ENCODE measurements around the gene VPS50. TPM values are rescaled to one million over a fixed set of nuclear protein-coding genes. Genes with fewer than 3 reads are reported as not detected.

Gene VPS50
- total RNA-seq, 1 donor from 2014 or later, result 41.6 TPM

GRCh38 chr7:93232673-93233018, 480 bp downstream of the VPS50 start:
- ATAC-seq (peak; percentile 11), DNase-seq (ENCODE audit: low spot score) (no peak)
- intact Hi-C loops (cut with DNase I), result no loop called here

- no peak for DNase-seq (ENCODE audit: low spot score)
- no peak for ATAC-seq
- intact Hi-C loops (cut with DNase I), result no loop called here
Measured at GRCh38 chr7:93235541-93235940, 3.4 kb downstream of the VPS50 start.

GRCh38 chr7:93238131-93238530, 6.0 kb downstream of the VPS50 start:
- DNase-seq (ENCODE audit: low spot score) (no peak), ATAC-seq (no peak)
- intact Hi-C loops (cut with DNase I), result no loop called here

DNA sequence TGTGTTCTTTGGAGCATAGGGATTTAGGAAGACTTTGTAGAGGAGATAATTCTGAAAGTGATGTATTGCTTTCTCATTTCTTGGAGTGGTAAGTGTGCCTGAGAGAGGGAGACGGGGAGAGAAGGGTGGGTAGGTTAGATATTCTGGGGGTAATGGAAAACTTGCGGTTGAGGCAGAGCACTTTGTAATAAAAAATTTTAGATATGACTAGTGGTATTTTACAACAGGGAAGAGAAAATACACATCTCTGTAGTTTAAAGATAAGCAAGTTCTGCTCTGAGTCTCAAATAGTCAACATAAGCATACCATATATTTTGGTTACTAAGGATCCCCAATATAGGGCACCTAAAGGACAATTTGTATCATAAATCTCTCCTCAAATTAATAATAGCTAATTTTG, 6.6 kb downstream of the VPS50 start:
- intact Hi-C loops (cut with DNase I), result no loop called here
- ATAC-seq (no peak), DNase-seq (ENCODE audit: low spot score) (no peak)

DNA sequence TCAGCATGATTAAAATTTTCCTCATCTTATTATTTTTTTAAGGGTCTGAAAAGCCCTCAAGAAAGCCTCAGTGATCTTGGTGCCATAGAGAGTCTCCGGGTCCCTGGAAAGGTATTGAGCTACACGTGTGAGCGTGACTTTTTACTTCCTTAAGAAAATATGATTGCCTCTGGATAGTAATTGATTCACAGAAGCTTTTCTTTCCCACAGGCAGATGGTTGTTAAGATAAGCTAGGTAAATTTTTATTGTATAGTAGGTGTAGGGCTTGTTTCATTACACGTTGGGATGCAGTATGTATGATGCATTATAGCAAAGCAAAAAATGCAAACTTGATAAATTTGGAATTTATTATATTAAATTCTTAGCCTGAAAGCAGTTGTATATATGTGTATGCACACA, 7.7 kb downstream of the VPS50 start:
- no peak for ATAC-seq
- intact Hi-C loops (cut with DNase I), result no loop called here
- DNase-seq (ENCODE audit: low spot score), result no peak

GRCh38 chr7:93242106-93242505, 9.9 kb downstream of the VPS50 start:
- DNase-seq (ENCODE audit: low spot score) (no peak), ATAC-seq (no peak)
- intact Hi-C loops (cut with DNase I), result no loop called here

GRCh38 chr7:93245525-93246432, 13.6 kb downstream of the VPS50 start:
- ATAC-seq, result no peak
- DNase-seq (ENCODE audit: low spot score), result no peak
- intact Hi-C loops (cut with DNase I), result no loop called here

- ATAC-seq (no peak), DNase-seq (ENCODE audit: low spot score) (no peak)
- intact Hi-C loops (cut with DNase I), result no loop called here
Measured at GRCh38 chr7:93249491-93250148, 17.5 kb downstream of the VPS50 start.

GRCh38 chr7:93258661-93259060, 26.5 kb downstream of the VPS50 start:
- DNase-seq (ENCODE audit: low spot score), result no peak
- intact Hi-C loops (cut with DNase I), result no loop called here
- ATAC-seq, result no peak

GRCh38 chr7:93262535-93262934, 30.4 kb downstream of the VPS50 start:
- DNase-seq (ENCODE audit: low spot score) (no peak), ATAC-seq (no peak)
- intact Hi-C loops (cut with DNase I), result no loop called here

DNA sequence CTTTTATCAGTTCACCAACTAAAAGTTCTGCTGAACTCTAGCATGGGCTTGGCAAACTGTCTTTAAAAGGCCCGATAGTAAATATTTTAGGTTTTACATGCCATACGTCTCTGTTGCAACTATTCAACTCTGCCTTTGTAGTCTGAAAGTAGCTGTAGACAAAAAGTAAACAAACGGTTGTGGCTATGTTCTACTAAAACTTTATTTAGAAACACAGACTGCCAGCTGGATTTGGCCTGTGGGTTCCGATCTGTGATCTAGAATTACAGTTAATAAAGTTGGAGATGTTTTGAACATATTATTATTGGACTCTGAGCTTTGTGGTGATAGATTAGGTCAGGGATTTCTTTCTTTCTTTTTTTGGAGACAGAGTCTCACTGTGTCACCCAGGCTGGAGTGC, 33.1 kb downstream of the VPS50 start:
- ATAC-seq, result no peak
- intact Hi-C loops (cut with DNase I), result no loop called here
- no peak for DNase-seq (ENCODE audit: low spot score)

- ATAC-seq (no peak), DNase-seq (ENCODE audit: low spot score) (no peak)
- intact Hi-C loops (cut with DNase I), result no loop called here
Measured at GRCh38 chr7:93279541-93279940, 47.4 kb downstream of the VPS50 start.

GRCh38 chr7:93284908-93285307, 52.7 kb downstream of the VPS50 start:
- ATAC-seq (no peak), DNase-seq (ENCODE audit: low spot score) (no peak)
- intact Hi-C loops (cut with DNase I), result no loop called here

- no peak for DNase-seq (ENCODE audit: low spot score)
- intact Hi-C loops (cut with DNase I), result no loop called here
- no peak for ATAC-seq
Measured at GRCh38 chr7:93293229-93293628, 61.1 kb downstream of the VPS50 start.

DNA sequence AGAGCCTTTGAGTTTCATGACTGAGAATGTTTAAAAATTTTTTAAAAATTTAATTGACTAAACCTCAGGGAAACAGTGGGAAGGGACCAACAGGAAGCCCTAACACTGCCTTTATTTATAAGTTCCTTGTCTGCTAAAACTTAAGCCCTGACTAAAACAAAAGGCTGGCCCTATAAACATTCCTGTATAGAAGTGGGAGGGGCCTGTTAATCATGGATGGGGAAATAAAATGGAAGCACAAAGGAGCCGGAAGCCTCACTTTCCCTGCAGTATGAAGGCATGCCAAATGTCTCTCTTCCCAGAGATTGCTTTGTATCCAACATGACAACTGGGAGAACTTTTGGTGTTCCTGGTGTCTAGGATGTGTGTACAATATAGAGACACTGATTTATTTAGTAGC, 66.0 kb downstream of the VPS50 start:
- intact Hi-C loops (cut with DNase I), result no loop called here
- ATAC-seq (no peak), DNase-seq (ENCODE audit: low spot score) (no peak)

- no peak for ATAC-seq
- intact Hi-C loops (cut with DNase I), result no loop called here
Measured at GRCh38 chr7:93298671-93299070, 66.5 kb downstream of the VPS50 start.

DNA sequence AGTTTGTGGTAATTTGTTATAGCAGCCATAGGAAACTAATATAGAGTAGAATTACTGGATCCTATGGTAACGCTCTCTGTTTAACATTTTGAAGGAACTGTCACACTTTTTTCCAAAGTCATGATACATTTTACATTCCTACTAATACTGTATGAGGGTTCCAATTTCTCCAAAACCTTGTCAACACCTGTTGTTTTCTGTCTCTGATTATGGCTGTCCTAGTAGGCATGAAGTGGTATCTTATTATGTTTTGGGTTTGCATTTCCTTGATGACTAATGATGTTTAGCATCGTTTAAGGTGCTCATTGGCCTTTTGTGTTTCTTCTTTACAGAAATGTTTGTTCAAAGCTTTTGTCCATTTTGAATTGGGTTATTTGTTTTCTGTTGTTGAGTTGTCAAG, 69.6 kb downstream of the VPS50 start:
- ATAC-seq (no peak), DNase-seq (ENCODE audit: low spot score) (no peak)
- intact Hi-C loops (cut with DNase I), result no loop called here

More at GRCh38 chr7:93298671-93299070, 66.5 kb downstream of the VPS50 start:
- no peak for DNase-seq (ENCODE audit: low spot score)

DNA sequence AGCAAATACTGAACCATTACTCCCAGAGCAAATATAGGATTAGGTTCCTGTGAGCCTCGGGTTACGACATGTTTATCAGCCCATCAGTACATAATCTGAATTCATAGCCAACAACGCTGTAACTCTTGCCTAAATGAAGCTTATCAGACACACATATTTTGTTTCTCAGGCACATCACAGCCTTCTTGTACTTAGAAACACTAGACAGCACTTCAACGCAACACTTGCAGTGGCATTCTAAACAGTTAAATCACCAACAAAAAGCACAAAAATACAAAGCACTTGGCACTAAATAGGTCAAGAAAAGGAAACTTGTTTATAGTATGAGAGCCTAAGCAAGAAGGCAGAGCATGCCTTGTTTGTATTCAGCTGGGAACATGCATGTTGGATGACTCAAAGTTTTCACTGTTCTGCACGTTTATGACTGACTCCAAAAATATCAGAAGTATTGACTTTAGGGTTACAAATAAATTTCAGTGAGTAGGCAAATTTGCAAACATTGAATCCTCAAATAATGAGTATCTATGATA, 75.0 kb downstream of the VPS50 start:
- intact Hi-C loops (cut with DNase I), result no loop called here
- no peak for ATAC-seq
- DNase-seq (ENCODE audit: low spot score), result no peak

DNA sequence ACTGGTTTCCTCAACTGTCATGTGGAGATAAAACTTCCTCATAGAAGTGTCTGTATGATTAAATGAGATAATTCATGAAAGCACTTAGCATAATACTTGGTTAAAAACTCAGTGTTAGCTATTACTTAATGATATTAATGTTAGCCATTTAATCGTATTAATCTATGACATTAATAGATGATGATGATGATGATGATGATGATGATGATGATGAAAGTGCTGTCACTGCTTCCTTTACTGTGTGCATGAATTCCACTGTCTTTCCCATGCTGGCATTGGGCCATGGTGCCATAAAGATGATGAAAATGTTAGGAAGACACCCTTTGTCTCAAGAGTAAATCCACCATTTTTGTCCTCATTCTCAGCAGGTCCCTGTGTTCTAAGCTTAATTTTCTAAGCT, 75.8 kb downstream of the VPS50 start:
- no peak for DNase-seq (ENCODE audit: low spot score)
- intact Hi-C loops (cut with DNase I), result no loop called here
- ATAC-seq, result no peak

DNA sequence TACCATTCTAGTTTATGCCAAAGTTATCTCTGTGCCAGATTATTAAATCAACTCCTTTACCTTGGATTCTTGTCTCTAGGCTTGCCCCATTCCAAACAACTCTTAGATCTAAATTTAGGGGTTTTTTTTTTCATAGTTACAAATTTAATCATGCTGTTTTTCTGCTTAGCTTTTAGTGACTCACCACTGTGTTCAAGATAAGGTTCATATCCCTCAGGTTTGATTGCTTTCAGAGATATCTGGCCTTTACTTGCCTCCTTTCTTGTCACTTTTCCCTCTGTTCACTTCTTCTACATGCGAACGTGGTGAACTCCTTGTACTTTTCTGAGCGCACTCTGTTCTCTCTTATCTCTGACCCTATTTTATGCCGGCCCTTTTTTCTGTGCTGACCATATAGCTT, 78.2 kb downstream of the VPS50 start:
- DNase-seq (ENCODE audit: low spot score) (no peak), ATAC-seq (no peak)
- intact Hi-C loops (cut with DNase I), result no loop called here

All from sciatic nerve (tissue), 2 donors.